Limb (tissue), 2 donors: ENCODE results near the gene ANKS1B.

Experiments
- DNase-seq, 2 donors: peaks; one replicate each; pipeline ENCODE4 v3.0.0-alpha.2; 2016; ENCODE audit errors: extremely low spot score in 2 of 2

The ANKS1B gene

GRCh38 chr12:99455350-99456035 is 529.2 kb downstream of the ANKS1B start:
- DNase-seq: no peak

- no peak for DNase-seq
These were observed 530.1 kb downstream of the ANKS1B start for GRCh38 chr12:99454539-99455172.

GRCh38 chr12:99453836-99454538 is 530.7 kb downstream of the ANKS1B start:
- DNase-seq: no peak

GRCh38 chr12:99450036-99450630 is 534.6 kb downstream of the ANKS1B start:
- DNase-seq: no peak

GRCh38 chr12:99444859-99445316 is 539.8 kb downstream of the ANKS1B start:
- no peak for DNase-seq

- no peak for DNase-seq
These were observed 542.0 kb downstream of the ANKS1B start for GRCh38 chr12:99442758-99443157.

- no peak for DNase-seq
These were observed 545.3 kb downstream of the ANKS1B start for GRCh38 chr12:99439399-99439798.

GRCh38 chr12:99436584-99436983 is 548.2 kb downstream of the ANKS1B start:
- no peak for DNase-seq

- DNase-seq: no peak
These were observed 549.5 kb downstream of the ANKS1B start for GRCh38 chr12:99435095-99435791.

- DNase-seq: no peak
These were observed 551.6 kb downstream of the ANKS1B start for GRCh38 chr12:99433155-99433554.

- no peak for DNase-seq
These were observed 553.5 kb downstream of the ANKS1B start for GRCh38 chr12:99431203-99431602.

GRCh38 chr12:99427104-99427503 is 557.6 kb downstream of the ANKS1B start:
- no peak for DNase-seq

- DNase-seq: no peak
These were observed 566.4 kb downstream of the ANKS1B start for GRCh38 chr12:99418379-99418778.

GRCh38 chr12:99413751-99414150 is 571.0 kb downstream of the ANKS1B start:
- no peak for DNase-seq

GRCh38 chr12:99393763-99394162 is 591.0 kb downstream of the ANKS1B start:
- no peak for DNase-seq

- DNase-seq: no peak
These were observed 592.5 kb downstream of the ANKS1B start for GRCh38 chr12:99392091-99392850.

GRCh38 chr12:99390707-99391106 is 594.0 kb downstream of the ANKS1B start:
- DNase-seq: no peak

- no peak for DNase-seq
These were observed 595.0 kb downstream of the ANKS1B start for GRCh38 chr12:99389751-99390150.

GRCh38 chr12:99388671-99389195 is 596.0 kb downstream of the ANKS1B start:
- DNase-seq: no peak

- no peak for DNase-seq
These were observed 597.1 kb downstream of the ANKS1B start for GRCh38 chr12:99387661-99388060.

- DNase-seq: no peak
These were observed 597.8 kb downstream of the ANKS1B start for GRCh38 chr12:99386907-99387306.
